GM23248 (cell line): ENCODE data around the gene HPX. TPM values are rescaled to one million over a fixed set of nuclear protein-coding genes. Genes with fewer than 3 reads are reported as not detected.

Experiments
- DNase-seq: peaks from one replicate; pipeline ENCODE4 v3.0.0-alpha.2; 2015
- H2AFZ ChIP-seq: fragments of 200-600 bp; sonication (generic); 2 replicates; pipeline ENCODE4 v1.6.1; 2016; ENCODE audit warnings: antibody characterized with exemption
- H3F3A ChIP-seq: fragments of 200-600 bp; sonication (generic); 2 replicates; pipeline ENCODE4 v1.6.1; 2016; ENCODE audit warnings: mild to moderate bottlenecking, antibody characterized with exemption, mixed run types; ENCODE audit not compliant: insufficient read depth
- H3K27ac ChIP-seq: fragments of 200-600 bp; sonication (generic); 2 replicates; pipeline ENCODE4 v1.5.1; 2016; ENCODE audit warnings: mild to moderate bottlenecking
- H3K27me3 ChIP-seq: fragments of 200-600 bp; sonication (generic); replicated peaks from 2 replicates; pipeline ENCODE4 v1.6.1; 2016; ENCODE audit warnings: mild to moderate bottlenecking; ENCODE audit not compliant: insufficient read depth
- H3K36me3 ChIP-seq: fragments of 200-600 bp; sonication (generic); 2 replicates; pipeline ENCODE4 v1.6.1; 2016; ENCODE audit warnings: low read depth, mild to moderate bottlenecking
- H3K4me1 ChIP-seq: fragments of 200-600 bp; sonication (generic); 2 replicates; pipeline ENCODE4 v1.6.1; 2016; ENCODE audit warnings: mild to moderate bottlenecking; ENCODE audit not compliant: insufficient read depth
- H3K4me2 ChIP-seq: fragments of 200-600 bp; sonication (generic); one replicate; pipeline ENCODE4 v1.6.1; 2016; ENCODE audit warnings: mild to moderate bottlenecking; ENCODE audit not compliant: unreplicated experiment
- H3K4me3 ChIP-seq: fragments of 200-600 bp; sonication (generic); 2 replicates; pipeline ENCODE4 v1.5.1; 2016; ENCODE audit warnings: mild to moderate bottlenecking
- H3K79me2 ChIP-seq: fragments of 200-600 bp; sonication (generic); 2 replicates; pipeline ENCODE4 v1.6.1; 2016; ENCODE audit warnings: mild to moderate bottlenecking; ENCODE audit not compliant: insufficient read depth
- H3K9ac ChIP-seq: fragments of 200-600 bp; sonication (generic); 2 replicates; pipeline ENCODE4 v1.6.1; 2016; ENCODE audit warnings: mild to moderate bottlenecking
- H3K9me2 ChIP-seq: fragments of 200-600 bp; sonication (generic); 2 replicates; pipeline ENCODE4 v1.6.1; 2016; ENCODE audit warnings: mixed run types, mild to moderate bottlenecking, moderate library complexity; ENCODE audit not compliant: insufficient read depth
- H3K9me3 ChIP-seq: fragments of 200-600 bp; sonication (generic); one replicate; pipeline ENCODE4 v1.6.1; 2017; ENCODE audit warnings: low read depth
- H4K20me1 ChIP-seq: fragments of 200-600 bp; sonication (generic); 2 replicates; pipeline ENCODE4 v1.6.0; 2016; ENCODE audit not compliant: insufficient read depth
- EZH2 ChIP-seq: fragments of 200-600 bp; sonication (generic); IDR thresholded peaks from 2 replicates; pipeline ENCODE4 v1.6.1; 2018; ENCODE audit warnings: antibody characterized with exemption, mild to moderate bottlenecking; ENCODE audit not compliant: insufficient read depth, poor library complexity, severe bottlenecking
- EZH2phosphoT487 ChIP-seq: fragments of 200-600 bp; sonication (generic); IDR thresholded peaks from 2 replicates; pipeline ENCODE4 v1.6.1; 2018; ENCODE audit warnings: antibody characterized with exemption, moderate library complexity, mild to moderate bottlenecking, low read depth; ENCODE audit not compliant: insufficient read depth
- WGBS, 2 experiments: methylation state at CpG; one replicate each; pipeline ENCODE4 v1.1.6; 2015 to 2017; ENCODE audit warnings: low lambda C conversion rate in 2 of 2, low coverage in 1 of 2; ENCODE audit errors: missing lambda C conversion rate in 2 of 2; 5-methylcytosine and 5-hydroxymethylcytosine counted together
- in situ Hi-C: fragments of 300-500 bp; cut with MboI; formaldehyde crosslinking; loops from 2 replicates; pipeline ENCODE4 v1.15.0; 2020
- polyA plus RNA-seq: library from polyadenylated mRNA; unstranded; fragments of >200 nt; fragmentation: Nextera tagmentation; extraction: Ambion mirVana; gene quantifications from 2 replicates; pipeline ENCODE4 v1.2.1, GENCODE V29; 2016
- total RNA-seq: library from RNA; depleted of rRNA; stranded (reverse); fragments of >200 nt; shearing (Covaris generic); gene quantifications from 2 replicates; pipeline ENCODE4 v1.2.3, GENCODE V29; 2014

HPX gene
- total and polyA plus RNA-seq, 2 experiments from 2014 or later, result 0.22 to 0.43 TPM

GRCh38 chr11:6486938-6487337 is 46.2 kb upstream of the HPX start:
- Histone ChIP-seq H3F3A (peaks cover 5% of the 10 kb centered on the region), H3K9ac (no peak overlapping the region), H2AFZ (no peak overlapping the region), H3K27ac (no peak overlapping the region), H3K27me3 (no peaks in the 10 kb centered on the region), H3K4me2 (no peak overlapping the region), H3K4me1 (peaks cover 10% of the 10 kb centered on the region), H3K4me3 (no peak overlapping the region), H3K79me2 (peaks cover 52% of the 10 kb centered on the region), H3K9me3 (no peaks in the 10 kb centered on the region), H3K36me3 (peaks cover 44% of the 10 kb centered on the region), H4K20me1 (no peaks in the 10 kb centered on the region), H3K9me2 (no peaks in the 10 kb centered on the region)
- no peak for TF ChIP-seq EZH2phosphoT487
- TF ChIP-seq EZH2, result no peak
- in situ Hi-C loops, result no loop called here
- no peak for DNase-seq
- 96 to 100% methylated on average over 1 of the region's 1 CpG for WGBS, 2 experiments

- TF ChIP-seq EZH2phosphoT487 (no peak), EZH2 (no peak)
- DNase-seq, result no peak
- Histone ChIP-seq H3K27me3 (no peaks in the 10 kb centered on the region), H2AFZ (no peak overlapping the region), H3K4me3 (no peak overlapping the region), H3K36me3 (peaks cover 44% of the 10 kb centered on the region), H3K4me1 (peaks cover 10% of the 10 kb centered on the region), H3K9ac (no peak overlapping the region), H3F3A (peaks cover 5% of the 10 kb centered on the region), H3K9me2 (no peaks in the 10 kb centered on the region), H3K79me2 (peaks cover 58% of the 10 kb centered on the region), H3K27ac (no peak overlapping the region), H3K9me3 (no peaks in the 10 kb centered on the region), H3K4me2 (no peak overlapping the region), H4K20me1 (no peaks in the 10 kb centered on the region)
- 84 to 87% methylated on average over 3 of the region's 3 CpGs for WGBS, 2 experiments
- in situ Hi-C loops, result no loop called here
These were observed 45.5 kb upstream of the HPX start for GRCh38 chr11:6486256-6486655.

- Histone ChIP-seq H3F3A (peaks cover 5% of the 10 kb centered on the region), H3K9ac (no peak overlapping the region), H3K4me2 (no peak overlapping the region), H3K4me1 (peaks cover 10% of the 10 kb centered on the region), H4K20me1 (no peaks in the 10 kb centered on the region), H3K27me3 (no peaks in the 10 kb centered on the region), H3K4me3 (no peak overlapping the region), H3K79me2 (peaks cover 63% of the 10 kb centered on the region), H3K9me3 (no peaks in the 10 kb centered on the region), H3K27ac (no peak overlapping the region), H2AFZ (no peak overlapping the region), H3K36me3 (peaks cover 44% of the 10 kb centered on the region), H3K9me2 (no peaks in the 10 kb centered on the region)
- DNase-seq, result no peak
- in situ Hi-C loops, result no loop called here
- WGBS, 2 experiments, result 83 to 84% methylated on average over 3 of the region's 3 CpGs
- TF ChIP-seq EZH2 (no peak), EZH2phosphoT487 (no peak)
These were observed 44.9 kb upstream of the HPX start for GRCh38 chr11:6485661-6486060.

GRCh38 chr11:6483015-6483414 is 42.2 kb upstream of the HPX start:
- peak overlapping the region; percentile 96; the same call in 1 of the 2 replicates for H3K4me3 ChIP-seq
- no peak overlapping the region for H3K4me2 ChIP-seq
- H3K79me2 ChIP-seq, result peaks cover 87% of the 10 kb centered on the region
- no peaks in the 10 kb centered on the region for H3K9me2 ChIP-seq
- WGBS, 2 experiments, result 83 to 87% methylated on average over 6 of the region's 6 CpGs
- no peak overlapping the region for H2AFZ ChIP-seq
- in situ Hi-C loops, result no loop called here
- TF ChIP-seq EZH2 (no peak), EZH2phosphoT487 (no peak)
- no peak for DNase-seq
- H3K9me3 ChIP-seq, result no peaks in the 10 kb centered on the region
- no peaks in the 10 kb centered on the region for H3K27me3 ChIP-seq
- H3K36me3 ChIP-seq, result peaks cover 44% of the 10 kb centered on the region
- H3K9ac ChIP-seq, result peak overlapping the region; percentile 100
- H3F3A ChIP-seq, result peaks cover 3% of the 10 kb centered on the region
- no peaks in the 10 kb centered on the region for H4K20me1 ChIP-seq
- H3K27ac ChIP-seq, result peak overlapping the region; percentile 94
- peaks cover 19% of the 10 kb centered on the region for H3K4me1 ChIP-seq

- no peaks in the 10 kb centered on the region for H3K27me3 ChIP-seq
- H4K20me1 ChIP-seq, result no peaks in the 10 kb centered on the region
- H3K9me3 ChIP-seq, result no peaks in the 10 kb centered on the region
- peak overlapping the region; percentile 94 for H3K27ac ChIP-seq
- in situ Hi-C loops, result no loop called here
- H2AFZ ChIP-seq, result no peak overlapping the region
- H3K4me2 ChIP-seq, result peak overlapping the region; percentile 94
- peaks cover 19% of the 10 kb centered on the region for H3K4me1 ChIP-seq
- 75 to 77% methylated on average over 4 of the region's 4 CpGs for WGBS, 2 experiments
- H3K79me2 ChIP-seq, result peaks cover 90% of the 10 kb centered on the region
- H3F3A ChIP-seq, result no peaks in the 10 kb centered on the region; the same call in none of the 2 replicates
- no peaks in the 10 kb centered on the region for H3K9me2 ChIP-seq
- DNase-seq, result peak; percentile 52
- H3K4me3 ChIP-seq, result peak overlapping the region; percentile 96
- H3K9ac ChIP-seq, result peak overlapping the region; percentile 100
- TF ChIP-seq EZH2phosphoT487 (no peak), EZH2 (no peak)
- H3K36me3 ChIP-seq, result peaks cover 38% of the 10 kb centered on the region
These were observed 41.7 kb upstream of the HPX start for GRCh38 chr11:6482441-6482840.
